Glutamatergic neuron (in vitro differentiated cells): ENCODE data around the gene ACSS1. TPM values are rescaled to one million over a fixed set of nuclear protein-coding genes. Genes with fewer than 3 reads are reported as not detected.

Experiments used
- DNase-seq: peaks from one replicate; pipeline ENCODE4 v3.0.0; 2022
- H3K27ac Mint-ChIP-seq: one replicate; pipeline ENCODE4 v1.8.0; 2020; ENCODE audit warnings: mild to moderate bottlenecking, mixed read lengths, inconsistent platforms; ENCODE audit not compliant: unreplicated experiment
- H3K27me3 Mint-ChIP-seq: one replicate; pipeline ENCODE4 v1.8.0; 2020; ENCODE audit warnings: mild to moderate bottlenecking, moderate library complexity, mixed read lengths, inconsistent platforms; ENCODE audit not compliant: unreplicated experiment
- H3K36me3 Mint-ChIP-seq: one replicate; pipeline ENCODE4 v1.8.0; 2020; ENCODE audit warnings: mild to moderate bottlenecking, mixed read lengths, inconsistent platforms; ENCODE audit not compliant: unreplicated experiment
- H3K4me1 Mint-ChIP-seq: one replicate; pipeline ENCODE4 v1.8.0; 2020; ENCODE audit warnings: mild to moderate bottlenecking, low read depth, mixed read lengths, inconsistent platforms; ENCODE audit not compliant: unreplicated experiment
- H3K4me3 Mint-ChIP-seq: one replicate; pipeline ENCODE4 v1.8.0; 2020; ENCODE audit warnings: mild to moderate bottlenecking, mixed read lengths, inconsistent platforms; ENCODE audit not compliant: unreplicated experiment
- H3K9me3 Mint-ChIP-seq: one replicate; pipeline ENCODE4 v1.8.0; 2020; ENCODE audit warnings: mild to moderate bottlenecking, moderate library complexity, mixed read lengths, inconsistent platforms; ENCODE audit not compliant: unreplicated experiment
- CTCF ChIP-seq: fragments of 200-600 bp; sonication (generic); IDR thresholded peaks from one replicate; pipeline ENCODE4 v1.5.0; 2021; ENCODE audit not compliant: partially characterized antibody, unreplicated experiment
- total RNA-seq: library from RNA; stranded (reverse); fragmentation: NEBNext Ultra II Directional; extraction: Animal tissue kit (Norgen Biotek cat#: 25700); gene quantifications from one replicate; pipeline ENCODE4 v1.2.1, GENCODE V29; 2021; ENCODE audit not compliant: unreplicated experiment

Gene ACSS1
- total RNA-seq, 1 donor from 2014 or later = not detected

GRCh38 chr20:24968278-24968800 is 89.6 kb downstream of the ACSS1 start:
- peaks cover 38% of the 10 kb centered on the region for H3K9me3 Mint-ChIP-seq
- no peak for TF ChIP-seq CTCF

GRCh38 chr20:24966317-24967012 is 91.5 kb downstream of the ACSS1 start:
- Mint-ChIP-seq H3K27me3 (peaks cover 30% of the 10 kb centered on the region), H3K9me3 (peaks cover 40% of the 10 kb centered on the region), H3K27ac (peak overlapping the region; percentile 99), H3K4me1 (peaks cover 86% of the 10 kb centered on the region), H3K4me3 (peak overlapping the region; percentile 44), H3K36me3 (peaks cover 9% of the 10 kb centered on the region)
- no peak for DNase-seq
- no peak for TF ChIP-seq CTCF

More at GRCh38 chr20:24968278-24968800, 89.6 kb downstream of the ACSS1 start:
- Mint-ChIP-seq H3K4me3 (peak overlapping the region; percentile 76), H3K27ac (peak overlapping the region; percentile 97), H3K36me3 (peaks cover 1% of the 10 kb centered on the region), H3K4me1 (peaks cover 76% of the 10 kb centered on the region), H3K27me3 (peaks cover 27% of the 10 kb centered on the region)
- no peak for DNase-seq

- H3K4me1 Mint-ChIP-seq = peaks cover 78% of the 10 kb centered on the region
- peak; percentile 82 for DNase-seq
- H3K36me3 Mint-ChIP-seq = peaks cover 13% of the 10 kb centered on the region
- peaks cover 27% of the 10 kb centered on the region for H3K27me3 Mint-ChIP-seq
- H3K27ac Mint-ChIP-seq = peak overlapping the region; percentile 99
- peak overlapping the region; percentile 78 for H3K4me3 Mint-ChIP-seq
- H3K9me3 Mint-ChIP-seq = peaks cover 36% of the 10 kb centered on the region
- TF ChIP-seq CTCF = no peak
Measured at GRCh38 chr20:24965065-24965919, 92.6 kb downstream of the ACSS1 start.

GRCh38 chr20:24964506-24964840 is 93.5 kb downstream of the ACSS1 start:
- Mint-ChIP-seq H3K27me3 (peaks cover 29% of the 10 kb centered on the region), H3K27ac (peak overlapping the region; percentile 99), H3K9me3 (peaks cover 36% of the 10 kb centered on the region), H3K36me3 (peaks cover 13% of the 10 kb centered on the region), H3K4me1 (peaks cover 73% of the 10 kb centered on the region), H3K4me3 (peak overlapping the region; percentile 78)
- no peak for DNase-seq
- no peak for TF ChIP-seq CTCF
